GM21367 (cell line): ENCODE data around the gene CDY2B.
"Not testable (repeated sequence)": the region's sequence is repeated elsewhere in the genome, so short reads cannot be mapped to it uniquely, and the experiment has no call there.

Experiments used
- ATAC-seq: cut with Tn5 transposase; IDR thresholded peaks from one replicate; pipeline ENCODE4 v1.9.1; 2021; ENCODE audit not compliant: unreplicated experiment

CDY2B gene, protein sequence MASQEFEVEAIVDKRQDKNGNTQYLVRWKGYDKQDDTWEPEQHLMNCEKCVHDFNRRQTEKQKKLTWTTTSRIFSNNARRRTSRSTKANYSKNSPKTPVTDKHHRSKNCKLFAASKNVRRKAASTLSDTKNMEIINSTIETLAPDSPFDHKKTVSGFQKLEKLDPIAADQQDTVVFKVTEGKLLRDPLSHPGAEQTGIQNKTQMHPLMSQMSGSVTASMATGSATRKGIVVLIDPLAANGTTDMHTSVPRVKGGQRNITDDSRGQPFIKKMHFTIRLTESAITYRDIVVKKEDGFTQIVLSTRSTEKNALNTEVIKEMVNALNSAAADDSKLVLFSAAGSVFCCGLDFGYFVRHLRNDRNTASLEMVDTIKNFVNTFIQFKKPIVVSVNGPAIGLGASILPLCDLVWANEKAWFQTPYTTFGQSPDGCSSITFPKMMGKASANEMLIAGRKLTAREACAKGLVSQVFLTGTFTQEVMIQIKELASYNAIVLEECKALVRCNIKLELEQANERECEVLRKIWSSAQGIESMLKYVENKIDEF

GRCh38 chrY:17880120-17880519 is at the start of gene CDY2B:
Gene CDY2B, minus strand, starts transcription at chrY:17880220. Its CDS starts 328 bp downstream, at chrY:17879892.
- not testable (repeated sequence) for ATAC-seq

- ATAC-seq = not testable (repeated sequence)
These were observed 28.0 kb upstream of the CDY2B start for GRCh38 chrY:17908009-17908408.

GRCh38 chrY:17907351-17907750 is 27.3 kb upstream of the CDY2B start:
- ATAC-seq = not testable (repeated sequence)

DNA sequence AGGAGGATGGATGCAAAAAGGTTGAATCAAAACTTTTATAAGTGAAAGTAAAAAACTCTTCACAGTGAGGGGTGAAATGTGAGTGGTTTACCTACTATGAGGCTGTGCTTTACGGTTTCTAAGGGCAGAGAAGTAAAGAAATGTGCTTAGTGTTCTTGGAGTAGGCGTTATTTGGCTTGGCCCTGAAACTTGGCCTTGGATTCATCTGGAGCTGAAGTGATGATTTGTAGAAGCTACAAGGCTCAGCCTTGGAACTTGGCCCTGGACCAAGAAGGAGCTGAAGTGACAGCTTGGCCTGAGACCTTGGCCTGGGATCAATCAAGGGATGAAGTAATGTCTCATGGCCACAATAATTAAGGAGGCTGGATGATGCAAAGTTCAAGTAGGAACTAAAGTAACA is 1.7 kb upstream of the CDY2B start:
- ATAC-seq = not testable (repeated sequence)

GRCh38 chrY:17876767-17877166 is 3.3 kb downstream of the CDY2B start:
- not testable (repeated sequence) for ATAC-seq

- not testable (repeated sequence) for ATAC-seq
These were observed 4.6 kb downstream of the CDY2B start for GRCh38 chrY:17875401-17875800.

DNA sequence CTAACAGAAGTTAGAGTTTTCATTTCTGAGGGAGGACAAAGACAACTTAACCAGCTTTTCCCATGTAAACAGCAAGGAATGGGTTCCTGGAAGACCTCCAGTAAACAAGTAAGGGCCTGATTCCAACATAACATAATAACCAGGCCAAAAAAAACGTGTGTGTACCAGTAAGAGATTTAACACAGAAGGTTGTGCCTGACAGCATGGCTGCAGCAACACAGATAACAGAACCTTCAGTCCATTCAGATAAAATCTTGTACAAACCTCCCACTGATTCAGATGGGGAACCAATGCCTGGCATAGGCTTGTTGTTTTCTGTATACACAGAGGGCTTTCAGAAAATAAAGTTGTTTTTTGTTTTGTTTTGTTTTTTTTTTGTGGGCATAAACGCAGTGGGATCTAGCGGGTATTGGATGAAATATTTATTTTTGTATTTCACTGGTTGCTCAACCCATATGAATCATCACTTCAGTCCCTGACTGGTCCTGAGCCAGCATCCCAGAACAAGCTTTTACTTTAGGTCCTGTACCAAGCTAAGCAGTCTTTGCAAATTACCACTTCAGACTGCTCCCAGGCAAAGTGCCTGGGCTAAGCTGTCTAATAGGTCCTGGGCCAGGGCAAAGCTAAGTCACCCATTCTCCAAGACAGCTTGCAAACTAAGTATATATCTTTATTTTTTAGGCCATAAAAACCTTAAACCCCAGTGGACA is 8.7 kb downstream of the CDY2B start:
- ATAC-seq = not testable (repeated sequence)

DNA sequence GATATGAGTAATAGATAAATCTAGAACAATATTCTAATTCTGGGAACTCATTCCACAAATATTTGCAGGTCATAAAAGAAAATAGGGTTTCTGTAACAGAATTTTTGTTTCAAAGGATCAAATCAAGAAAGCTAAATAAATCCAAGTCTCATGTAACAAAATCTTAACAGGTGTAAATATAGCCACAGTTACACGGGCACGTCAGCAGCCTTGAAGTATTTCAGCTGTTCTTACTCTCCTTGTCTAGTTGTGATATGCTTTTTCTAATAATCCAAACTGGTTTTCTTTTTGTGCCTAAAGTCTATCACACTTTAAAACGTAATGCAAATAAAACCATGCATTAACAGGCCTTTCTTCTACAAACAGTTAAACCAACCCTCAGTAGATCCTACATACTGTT is 9.3 kb downstream of the CDY2B start:
- ATAC-seq = not testable (repeated sequence)

DNA sequence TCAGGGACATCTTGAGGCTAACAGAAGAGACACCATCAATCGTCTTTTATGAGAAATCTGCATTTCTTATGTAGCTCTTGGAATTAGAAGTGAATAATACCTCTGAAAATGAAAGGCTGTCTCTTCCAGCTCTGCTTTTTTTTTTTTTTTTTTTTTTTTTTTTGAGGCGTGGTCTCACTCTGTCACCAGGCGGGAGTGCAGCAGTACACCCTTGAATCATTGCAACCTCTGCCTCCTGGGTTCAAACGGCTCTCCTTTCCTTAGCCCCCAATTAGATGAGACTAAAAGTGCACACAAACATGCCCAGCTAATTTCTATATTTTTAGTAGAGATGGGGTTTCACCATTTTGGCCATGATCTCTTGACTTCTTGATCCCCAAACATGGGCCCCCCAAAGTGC is 12.2 kb downstream of the CDY2B start:
- ATAC-seq = not testable (repeated sequence)

DNA sequence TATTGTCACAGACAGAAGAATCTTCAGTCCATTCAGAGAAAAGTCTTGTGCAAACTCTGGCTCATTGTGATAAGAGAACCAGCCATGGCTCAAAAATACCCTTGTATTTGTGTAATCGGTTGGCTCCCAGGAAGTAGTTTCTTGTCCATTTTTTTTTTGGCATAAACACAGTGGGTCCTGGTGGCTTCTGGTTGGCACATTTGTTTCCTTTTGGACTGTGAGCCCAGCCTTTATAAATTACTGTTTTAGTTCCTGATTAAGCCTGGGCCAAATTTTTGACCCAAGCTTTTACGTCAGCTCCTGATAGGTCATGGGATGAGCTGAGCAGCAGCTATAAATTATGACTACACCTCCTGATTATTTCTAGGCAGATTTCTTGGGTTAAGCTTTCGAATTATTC is 19.4 kb downstream of the CDY2B start:
- ATAC-seq = not testable (repeated sequence)

GRCh38 chrY:17856963-17857848 is 22.8 kb downstream of the CDY2B start:
- ATAC-seq = not testable (repeated sequence)

DNA sequence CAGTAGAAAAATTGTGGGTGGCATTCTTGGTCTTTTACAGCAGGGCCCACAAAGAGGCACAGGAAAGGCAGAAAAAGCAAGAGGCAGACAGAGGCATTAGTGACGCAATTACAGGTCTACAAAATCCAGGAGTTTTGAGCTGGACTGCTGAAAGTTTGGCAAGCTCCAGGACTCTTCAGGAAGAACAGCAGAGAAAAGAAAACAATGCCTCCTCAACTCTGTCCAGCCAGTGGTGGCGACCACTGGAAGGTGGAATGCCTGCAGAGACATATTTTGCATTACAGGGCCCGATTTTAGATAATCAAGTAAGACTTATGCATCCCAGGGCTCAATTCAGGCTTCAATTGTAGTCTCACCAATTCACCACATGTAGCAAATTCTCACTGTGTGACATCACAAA is 23.5 kb downstream of the CDY2B start:
- ATAC-seq = not testable (repeated sequence)

DNA sequence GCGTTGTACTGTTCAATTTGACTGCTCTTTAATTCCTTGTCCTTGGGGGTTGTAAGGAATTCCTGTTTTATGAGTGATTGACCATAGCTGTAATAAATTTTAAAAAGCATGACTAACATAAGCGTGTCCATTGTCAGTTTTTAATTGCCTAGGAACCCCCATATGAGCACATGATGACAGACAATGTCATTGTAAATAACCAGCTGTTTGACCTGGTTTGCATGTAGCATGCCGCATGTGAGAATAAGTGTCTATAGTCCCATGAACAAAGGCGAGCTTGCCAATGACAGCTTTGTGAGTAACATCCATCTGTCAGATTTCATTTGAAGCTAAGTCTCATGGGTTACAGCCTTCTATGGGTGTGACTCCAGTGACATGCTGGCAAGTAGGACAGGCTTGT is 30.9 kb downstream of the CDY2B start:
- ATAC-seq = not testable (repeated sequence)

DNA sequence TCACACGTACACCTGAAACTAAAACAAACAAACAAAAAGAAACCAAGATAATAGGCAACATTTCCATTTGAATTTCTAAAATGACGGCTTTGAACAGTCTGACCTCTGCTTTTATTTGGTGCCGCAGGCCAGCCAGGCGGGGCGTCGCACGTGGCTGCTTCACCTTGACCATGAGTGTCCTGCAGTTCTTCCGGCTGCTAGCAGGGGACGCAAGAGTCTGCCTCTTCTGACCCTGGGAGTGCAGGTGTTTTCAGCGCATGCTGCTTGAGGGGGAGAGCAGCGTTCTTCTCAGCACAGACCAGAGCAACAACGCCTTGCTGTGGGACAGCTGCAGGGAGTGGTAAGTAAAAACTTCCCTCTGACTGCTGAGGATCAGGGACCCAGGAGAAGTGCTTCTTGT is 47.9 kb downstream of the CDY2B start:
- ATAC-seq = not testable (repeated sequence)
